HL-60 (cell line): ENCODE measurements around the gene IL10RA.
"Not testable (repeated sequence)": the region's sequence is repeated elsewhere in the genome, so short reads cannot be mapped to it uniquely, and the experiment has no call there.

Experiments used
- DNase-seq, 2 experiments: peaks; one replicate each; pipeline ENCODE4 v3.0.0-alpha.2; 2010 to 2020; ENCODE audit warnings: low read depth in 1 of 2, low spot score in 1 of 2
- H3K27ac ChIP-seq: fragments of 250-450 bp; sonication (Bioruptor Pico); replicated peaks from 2 replicates; pipeline ENCODE4 v1.5.1; 2020; ENCODE audit warnings: mild to moderate bottlenecking, moderate library complexity
- H3K27me3 ChIP-seq: fragments of 250-450 bp; sonication (Bioruptor Pico); 2 replicates; pipeline ENCODE4 v1.5.1; 2021; ENCODE audit warnings: mild to moderate bottlenecking, moderate library complexity; ENCODE audit not compliant: insufficient read depth, poor library complexity, severe bottlenecking
- H3K4me3 ChIP-seq: replicated peaks from 2 replicates; pipeline ENCODE4 v1.5.1; 2011; ENCODE audit warnings: mild to moderate bottlenecking, control low read depth, low read length; ENCODE audit not compliant: insufficient read depth
- GABPA ChIP-seq: IDR thresholded peaks from 2 replicates; pipeline ENCODE4 v1.6.1; 2012; ENCODE audit warnings: low read depth
- POLR2AphosphoS5 ChIP-seq: IDR thresholded peaks from 2 replicates; pipeline ENCODE4 v1.6.1; 2012; ENCODE audit warnings: low read depth
- SPI1 ChIP-seq: IDR thresholded peaks from 2 replicates; pipeline ENCODE4 v1.6.1; 2012; ENCODE audit warnings: low read depth, mild to moderate bottlenecking, borderline replicate concordance
- TF ChIP-seq, protein P1 (sequence below): IDR thresholded peaks from one replicate; pipeline ENCODE4 v1.5.1; 2011; ENCODE audit warnings: low read length, control low read depth, inconsistent platforms; ENCODE audit not compliant: insufficient read depth
- TF ChIP-seq, protein P2 (sequence below): IDR thresholded peaks from 2 replicates; pipeline ENCODE4 v1.6.1; 2012; ENCODE audit warnings: low read depth; ENCODE audit not compliant: insufficient replicate concordance

Gene IL10RA

GRCh38 chr11:118007563-118008270 lies 21.5 kb downstream of the IL10RA start:
- H3K27ac ChIP-seq, result peak overlapping the region; percentile 54
- peak; percentile 81; the same call in 1 of the 2 replicates for TF ChIP-seq SPI1
- H3K27me3 ChIP-seq, result not testable (repeated sequence)

GRCh38 chr11:118008271-118008911 lies 22.2 kb downstream of the IL10RA start:
- DNase-seq, result peak in 1 of 2 experiments; percentile 72
- TF ChIP-seq, protein P1, sequence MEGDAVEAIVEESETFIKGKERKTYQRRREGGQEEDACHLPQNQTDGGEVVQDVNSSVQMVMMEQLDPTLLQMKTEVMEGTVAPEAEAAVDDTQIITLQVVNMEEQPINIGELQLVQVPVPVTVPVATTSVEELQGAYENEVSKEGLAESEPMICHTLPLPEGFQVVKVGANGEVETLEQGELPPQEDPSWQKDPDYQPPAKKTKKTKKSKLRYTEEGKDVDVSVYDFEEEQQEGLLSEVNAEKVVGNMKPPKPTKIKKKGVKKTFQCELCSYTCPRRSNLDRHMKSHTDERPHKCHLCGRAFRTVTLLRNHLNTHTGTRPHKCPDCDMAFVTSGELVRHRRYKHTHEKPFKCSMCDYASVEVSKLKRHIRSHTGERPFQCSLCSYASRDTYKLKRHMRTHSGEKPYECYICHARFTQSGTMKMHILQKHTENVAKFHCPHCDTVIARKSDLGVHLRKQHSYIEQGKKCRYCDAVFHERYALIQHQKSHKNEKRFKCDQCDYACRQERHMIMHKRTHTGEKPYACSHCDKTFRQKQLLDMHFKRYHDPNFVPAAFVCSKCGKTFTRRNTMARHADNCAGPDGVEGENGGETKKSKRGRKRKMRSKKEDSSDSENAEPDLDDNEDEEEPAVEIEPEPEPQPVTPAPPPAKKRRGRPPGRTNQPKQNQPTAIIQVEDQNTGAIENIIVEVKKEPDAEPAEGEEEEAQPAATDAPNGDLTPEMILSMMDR, result no peak
- TF ChIP-seq POLR2AphosphoS5 (no peak), GABPA (peak; percentile 21; the same call in 1 of the 2 replicates), SPI1 (no peak; the same call in 1 of the 2 replicates)
- TF ChIP-seq, protein P2, sequence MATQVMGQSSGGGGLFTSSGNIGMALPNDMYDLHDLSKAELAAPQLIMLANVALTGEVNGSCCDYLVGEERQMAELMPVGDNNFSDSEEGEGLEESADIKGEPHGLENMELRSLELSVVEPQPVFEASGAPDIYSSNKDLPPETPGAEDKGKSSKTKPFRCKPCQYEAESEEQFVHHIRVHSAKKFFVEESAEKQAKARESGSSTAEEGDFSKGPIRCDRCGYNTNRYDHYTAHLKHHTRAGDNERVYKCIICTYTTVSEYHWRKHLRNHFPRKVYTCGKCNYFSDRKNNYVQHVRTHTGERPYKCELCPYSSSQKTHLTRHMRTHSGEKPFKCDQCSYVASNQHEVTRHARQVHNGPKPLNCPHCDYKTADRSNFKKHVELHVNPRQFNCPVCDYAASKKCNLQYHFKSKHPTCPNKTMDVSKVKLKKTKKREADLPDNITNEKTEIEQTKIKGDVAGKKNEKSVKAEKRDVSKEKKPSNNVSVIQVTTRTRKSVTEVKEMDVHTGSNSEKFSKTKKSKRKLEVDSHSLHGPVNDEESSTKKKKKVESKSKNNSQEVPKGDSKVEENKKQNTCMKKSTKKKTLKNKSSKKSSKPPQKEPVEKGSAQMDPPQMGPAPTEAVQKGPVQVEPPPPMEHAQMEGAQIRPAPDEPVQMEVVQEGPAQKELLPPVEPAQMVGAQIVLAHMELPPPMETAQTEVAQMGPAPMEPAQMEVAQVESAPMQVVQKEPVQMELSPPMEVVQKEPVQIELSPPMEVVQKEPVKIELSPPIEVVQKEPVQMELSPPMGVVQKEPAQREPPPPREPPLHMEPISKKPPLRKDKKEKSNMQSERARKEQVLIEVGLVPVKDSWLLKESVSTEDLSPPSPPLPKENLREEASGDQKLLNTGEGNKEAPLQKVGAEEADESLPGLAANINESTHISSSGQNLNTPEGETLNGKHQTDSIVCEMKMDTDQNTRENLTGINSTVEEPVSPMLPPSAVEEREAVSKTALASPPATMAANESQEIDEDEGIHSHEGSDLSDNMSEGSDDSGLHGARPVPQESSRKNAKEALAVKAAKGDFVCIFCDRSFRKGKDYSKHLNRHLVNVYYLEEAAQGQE, result no peak
- Histone ChIP-seq H3K27me3 (no peaks in the 10 kb centered on the region), H3K4me3 (no peak overlapping the region), H3K27ac (peak overlapping the region; percentile 54)

More at GRCh38 chr11:118007563-118008270, 21.5 kb downstream of the IL10RA start:
- H3K4me3 ChIP-seq, result not testable (repeated sequence)
- peak in 1 of 2 experiments; percentile 54 for DNase-seq

DNA sequence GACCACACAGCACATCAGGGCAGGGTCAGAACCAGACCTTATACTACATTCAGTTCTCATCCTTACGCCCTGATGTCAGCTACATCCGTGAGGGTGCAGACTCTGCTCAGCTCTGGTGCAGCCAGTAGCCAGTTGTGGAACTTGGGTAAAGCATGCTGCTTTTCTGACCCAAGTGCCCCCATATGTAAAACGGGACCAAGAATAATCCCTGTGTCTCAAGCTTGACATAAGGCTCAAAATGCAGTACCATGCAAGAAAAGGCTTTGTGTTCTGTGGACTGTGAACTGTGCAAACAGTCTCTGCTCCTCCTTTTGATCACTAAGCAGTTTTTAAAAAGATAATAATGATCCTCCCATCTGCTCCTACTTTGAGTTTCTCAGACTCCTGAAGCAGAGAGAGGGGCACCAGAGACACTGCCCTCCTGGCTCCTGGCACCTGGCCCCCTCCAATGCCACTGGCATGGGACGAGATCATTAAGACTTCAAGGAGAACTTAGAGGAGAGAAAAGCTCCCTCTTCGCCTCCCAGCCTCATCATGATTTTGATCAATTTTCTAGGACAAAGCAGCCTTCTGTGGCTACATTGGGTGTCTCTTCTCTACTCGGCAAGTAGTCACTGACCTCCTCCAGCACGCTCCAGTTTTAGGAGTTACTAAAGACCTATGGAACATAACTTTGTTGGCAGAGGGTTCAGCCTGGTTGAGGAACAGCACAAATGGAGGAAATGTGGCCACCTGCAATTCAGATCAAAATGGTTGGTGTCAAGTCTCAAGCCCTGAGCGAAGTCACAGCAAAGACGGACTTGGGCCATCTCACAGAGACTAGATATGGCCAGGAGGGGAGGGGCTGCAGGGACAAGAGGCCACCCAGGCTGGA lies 23.9 kb downstream of the IL10RA start:
- Histone ChIP-seq H3K27me3 (no peaks in the 10 kb centered on the region), H3K4me3 (no peak overlapping the region), H3K27ac (peak overlapping the region; percentile 58)
- no peak for DNase-seq
- no peak for TF ChIP-seq GABPA
- TF ChIP-seq, protein P1, result no peak
- no peak for TF ChIP-seq SPI1
- TF ChIP-seq, protein P2, result no peak
- TF ChIP-seq POLR2AphosphoS5, result no peak
